ENCODE results near the gene MLLT11. TPM values are rescaled to one million over a fixed set of nuclear protein-coding genes. Genes with fewer than 3 reads are reported as not detected.

The MLLT11 gene
- total RNA-seq, 1 experiment from 2014 or later = 23.3 TPM

- DNase-seq = peak in 1 of 2 experiments; percentile 70
- Histone ChIP-seq H3K9me2 (ENCODE audit: insufficient read depth) (no peaks in the 10 kb centered on the region), H3K27me3 (ENCODE audit: insufficient read depth, low read depth) (no peaks in the 10 kb centered on the region), H3K36me3 (ENCODE audit: low read depth) (0 out of 2 replicates have a peak, but pooled peaks cover 5% of the 10 kb centered on the region), H3K4me2 (peak within 1 kb of the TSS; percentile 97), H4K20me1 (ENCODE audit: insufficient read depth) (no peaks in the 10 kb centered on the region), H3F3A (ENCODE audit: insufficient read depth, low read depth) (peaks cover 32% of the 10 kb centered on the region), H2AFZ (peak within 1 kb of the TSS; percentile 89), H3K27ac (peak within 1 kb of the TSS; percentile 9), H3K79me2 (ENCODE audit: low read depth) (no peaks in the 10 kb centered on the region), H3K4me3 (peak within 1 kb of the TSS; percentile 66), H3K4me1 (replicated peaks; ENCODE audit: insufficient read depth) (peaks cover 5% of the 10 kb centered on the region), H3K9me3 (ENCODE audit: insufficient read depth, low read depth) (no peaks in the 10 kb centered on the region)
- POLR2A ChIA-PET (ENCODE audit: unreplicated experiment) = interaction anchor here (0.6 to 0.7 kb wide), 2 partner anchors 41 to 101 kb away, joined by 3 to 4 read pairs; no protein-coding TSS in a partner anchor
- intact Hi-C loops (cut with micrococcal nuclease; ENCODE audit: unreplicated experiment) = loop anchor here (1.0 kb wide), 1 partner anchor 39 kb away; the partner anchor contains the start of gene PRUNE1
- CTCF ChIA-PET = interaction anchor here (0.6 to 1.1 kb wide), 3 partner anchors 10 to 1943 kb away, joined by 3 to 5 read pairs (median 5); no protein-coding TSS in a partner anchor
- BruUV-seq (replicated peaks) = no TSS peak
- no peak for TF ChIP-seq EZH2 (IDR thresholded peaks at IDR 0.05; ENCODE audit: low read depth)
- TF ChIP-seq CTCF (conservative IDR thresholded peaks at IDR 0.05) = no peak
Observed at GRCh38 chr1:151047591-151047924, 12.6 kb upstream of the MLLT11 start, which contains the start of gene C1orf56. TSS of gene C1orf56 (plus strand) at chr1:151047751. CDS start at chr1:151047848, 97 bp downstream.

GRCh38 chr1:151047925-151048644 is 12.1 kb upstream of the MLLT11 start:
- Histone ChIP-seq H4K20me1 (ENCODE audit: insufficient read depth) (no peaks in the 10 kb centered on the region), H3K79me2 (ENCODE audit: low read depth) (no peaks in the 10 kb centered on the region), H2AFZ (peak overlapping the region; percentile 89), H3F3A (ENCODE audit: insufficient read depth, low read depth) (peaks cover 37% of the 10 kb centered on the region), H3K27me3 (ENCODE audit: insufficient read depth, low read depth) (no peaks in the 10 kb centered on the region), H3K27ac (peak overlapping the region; percentile 9), H3K9me3 (ENCODE audit: insufficient read depth, low read depth) (no peaks in the 10 kb centered on the region), H3K36me3 (ENCODE audit: low read depth) (0 out of 2 replicates have a peak, but pooled peaks cover 6% of the 10 kb centered on the region), H3K9me2 (ENCODE audit: insufficient read depth) (no peaks in the 10 kb centered on the region), H3K4me2 (peak overlapping the region; percentile 97), H3K4me3 (peak overlapping the region; percentile 66), H3K4me1 (replicated peaks; ENCODE audit: insufficient read depth) (peaks cover 5% of the 10 kb centered on the region)
- ChIA-PET CTCF (interaction anchor here (0.6 to 1.1 kb wide), 2 partner anchors 10 to 23 kb away, joined by 3 to 5 read pairs; no protein-coding TSS in a partner anchor), POLR2A (ENCODE audit: unreplicated experiment) (interaction anchor here (0.6 to 0.7 kb wide), 2 partner anchors 101 to 469 kb away, joined by 3 to 18 read pairs; no protein-coding TSS in a partner anchor)
- intact Hi-C loops (cut with micrococcal nuclease; ENCODE audit: unreplicated experiment) = loop anchor here (1.0 to 2.0 kb wide), 2 partner anchors 23 to 40 kb away; partner anchors contain the start of gene PRUNE1
- TSS peak; percentile 72 for BruUV-seq (replicated peaks)
- TF ChIP-seq EZH2 (IDR thresholded peaks at IDR 0.05; ENCODE audit: low read depth) (no peak), CTCF (conservative IDR thresholded peaks at IDR 0.05) (no peak; the same call in 1 of the 2 replicates)
- DNase-seq = peak; percentile 57 to 63

GRCh38 chr1:151048645-151049032 is 11.6 kb upstream of the MLLT11 start:
- Histone ChIP-seq H3K4me3 (peak overlapping the region; percentile 66), H3K9me2 (ENCODE audit: insufficient read depth) (no peaks in the 10 kb centered on the region), H3K9me3 (ENCODE audit: insufficient read depth, low read depth) (no peaks in the 10 kb centered on the region), H3K79me2 (ENCODE audit: low read depth) (no peaks in the 10 kb centered on the region), H3K27me3 (ENCODE audit: insufficient read depth, low read depth) (no peaks in the 10 kb centered on the region), H3K36me3 (ENCODE audit: low read depth) (peaks cover 10% of the 10 kb centered on the region), H4K20me1 (ENCODE audit: insufficient read depth) (no peaks in the 10 kb centered on the region), H3K4me2 (peak overlapping the region; percentile 97), H3K27ac (no peak overlapping the region), H3K4me1 (replicated peaks; ENCODE audit: insufficient read depth) (peaks cover 5% of the 10 kb centered on the region), H2AFZ (peak overlapping the region; percentile 89), H3F3A (ENCODE audit: insufficient read depth, low read depth) (peaks cover 41% of the 10 kb centered on the region)
- ChIA-PET CTCF (interaction anchor here (0.6 kb wide), 1 partner anchor 24 kb away, joined by 3 read pairs; no protein-coding TSS in a partner anchor), POLR2A (ENCODE audit: unreplicated experiment) (no interaction called here)
- no peak for DNase-seq
- intact Hi-C loops (cut with micrococcal nuclease; ENCODE audit: unreplicated experiment) = loop anchor here (2.0 kb wide), 1 partner anchor 24 kb away; no protein-coding TSS in a partner anchor
- TF ChIP-seq EZH2 (IDR thresholded peaks at IDR 0.05; ENCODE audit: low read depth) (no peak), CTCF (conservative IDR thresholded peaks at IDR 0.05) (peak; percentile 66; the same call in 1 of the 2 replicates)
- BruUV-seq (replicated peaks) = no TSS peak

Measured in PC-9 (cell line).